ENCODE data around the gene NPHP4. TPM values are rescaled to one million over a fixed set of nuclear protein-coding genes. Genes with fewer than 3 reads are reported as not detected.

NPHP4 gene
- polyA plus RNA-seq, 2 of the 4 experiments (the other 2 are of a cell fraction): 2.9 to 5.1 TPM

DNA sequence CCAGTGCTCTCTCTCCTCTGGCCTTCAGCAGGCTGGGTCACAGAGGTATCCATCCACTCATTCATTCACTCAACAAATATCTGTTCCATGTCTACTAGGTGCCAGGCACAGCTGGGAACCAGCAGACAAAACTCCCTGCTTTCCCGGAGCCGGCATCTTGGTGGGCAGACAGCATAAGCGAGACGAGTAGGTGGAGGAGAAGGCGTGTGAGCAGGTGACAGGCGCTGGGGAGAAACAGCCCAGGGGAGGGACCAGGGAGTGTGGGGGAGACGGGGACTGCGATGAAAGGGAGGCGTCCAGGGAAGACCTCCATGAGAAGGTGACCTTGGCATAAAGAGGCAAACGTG lies 42.5 kb upstream of the NPHP4 start:
- WGBS (ENCODE audit: missing lambda C conversion rate): 55% methylated on average over 10 of the region's 10 CpGs
- no peak for FAIRE-seq
- DNase-seq (ENCODE audit: low read depth in 1 of 2, low spot score in 1 of 2): no peak
- ChIA-PET CTCF (interaction anchor here (0.8 to 1.7 kb wide), 7 partner anchors 9 to 60 kb away, joined by 3 to 6 read pairs (median 3); partner anchors contain the start of gene KCNAB2), POLR2A (interaction anchor here (0.5 kb wide), 1 partner anchor 300 kb away, joined by 3 read pairs; no protein-coding TSS in a partner anchor)
- no peaks in the 10 kb centered on the region for H3K9me3 ChIP-seq
- TF ChIP-seq BHLHE40 (IDR thresholded peaks at IDR 0.05; ENCODE audit: low read depth, low read length): no peak
- no peak for TF ChIP-seq JUNB (IDR thresholded peaks at IDR 0.05)
- TF ChIP-seq ESRRA (IDR thresholded peaks at IDR 0.05; ENCODE audit: borderline replicate concordance, low read length): no peak
- no peak for TF ChIP-seq TP53 (CRISPR knock-in tag; IDR thresholded peaks at IDR 0.05)
- no peak for TF ChIP-seq HOXB13 (CRISPR knock-in tag; IDR thresholded peaks at IDR 0.05; ENCODE audit: low read depth)
- TF ChIP-seq HDAC2 (IDR thresholded peaks at IDR 0.05): no peak
- no peak for TF ChIP-seq RNF2 (IDR thresholded peaks at IDR 0.05; ENCODE audit: borderline replicate concordance, low read depth)
- no peak for TF ChIP-seq PHF8 (IDR thresholded peaks at IDR 0.05; ENCODE audit: borderline replicate concordance, low read depth)
- TF ChIP-seq, protein P1, sequence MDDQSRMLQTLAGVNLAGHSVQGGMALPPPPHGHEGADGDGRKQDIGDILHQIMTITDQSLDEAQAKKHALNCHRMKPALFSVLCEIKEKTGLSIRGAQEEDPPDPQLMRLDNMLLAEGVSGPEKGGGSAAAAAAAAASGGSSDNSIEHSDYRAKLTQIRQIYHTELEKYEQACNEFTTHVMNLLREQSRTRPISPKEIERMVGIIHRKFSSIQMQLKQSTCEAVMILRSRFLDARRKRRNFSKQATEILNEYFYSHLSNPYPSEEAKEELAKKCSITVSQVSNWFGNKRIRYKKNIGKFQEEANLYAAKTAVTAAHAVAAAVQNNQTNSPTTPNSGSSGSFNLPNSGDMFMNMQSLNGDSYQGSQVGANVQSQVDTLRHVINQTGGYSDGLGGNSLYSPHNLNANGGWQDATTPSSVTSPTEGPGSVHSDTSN (IDR thresholded peaks at IDR 0.05): no peak
- no peak for TF ChIP-seq BCL3 (IDR thresholded peaks at IDR 0.05)
- TF ChIP-seq RARB (CRISPR knock-in tag; IDR thresholded peaks at IDR 0.05): no peak
- no peak for TF ChIP-seq HOXA7 (CRISPR knock-in tag; IDR thresholded peaks at IDR 0.05)
- no peak for TF ChIP-seq JUN (IDR thresholded peaks at IDR 0.05)
- no peak for TF ChIP-seq ATOH8 (CRISPR knock-in tag; IDR thresholded peaks at IDR 0.05; ENCODE audit: low read depth)
- TF ChIP-seq MAX (IDR thresholded peaks at IDR 0.05): no peak
- TF ChIP-seq TFCP2L1 (CRISPR knock-in tag; IDR thresholded peaks at IDR 0.05): no peak
- TF ChIP-seq, protein P2, sequence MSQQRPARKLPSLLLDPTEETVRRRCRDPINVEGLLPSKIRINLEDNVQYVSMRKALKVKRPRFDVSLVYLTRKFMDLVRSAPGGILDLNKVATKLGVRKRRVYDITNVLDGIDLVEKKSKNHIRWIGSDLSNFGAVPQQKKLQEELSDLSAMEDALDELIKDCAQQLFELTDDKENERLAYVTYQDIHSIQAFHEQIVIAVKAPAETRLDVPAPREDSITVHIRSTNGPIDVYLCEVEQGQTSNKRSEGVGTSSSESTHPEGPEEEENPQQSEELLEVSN (IDR thresholded peaks at IDR 0.05; ENCODE audit: borderline replicate concordance, low read depth): no peak
- no peak overlapping the region for H3K4me3 ChIP-seq
- no peak for ATAC-seq
- H3K4me1 ChIP-seq: no peaks in the 10 kb centered on the region
- 0 out of 3 replicates have a peak overlapping the region, but pooled peaks have one; percentile 8 for H3K4me2 ChIP-seq
- no peak overlapping the region for H3K27ac ChIP-seq

- Histone ChIP-seq H3K4me2 (0 out of 3 replicates have a peak overlapping the region, but pooled peaks have one; percentile 8), H3K9me3 (no peaks in the 10 kb centered on the region), H3K27ac (no peak overlapping the region), H3K4me1 (no peaks in the 10 kb centered on the region), H3K4me3 (no peak overlapping the region)
- peak; percentile 83 to 95 for ATAC-seq
- no peak for FAIRE-seq
- peak in 1 of 2 experiments; percentile 37 for DNase-seq (ENCODE audit: low read depth in 1 of 2, low spot score in 1 of 2)
- CTCF ChIA-PET: interaction anchor here (0.6 to 1.7 kb wide), 10 partner anchors 9 to 144 kb away, joined by 3 to 6 read pairs (median 3); partner anchors contain the start of gene KCNAB2
- POLR2A ChIA-PET: interaction anchor here (0.5 kb wide), 1 partner anchor 301 kb away, joined by 3 read pairs; no protein-coding TSS in a partner anchor
- TF ChIP-seq, protein P3, sequence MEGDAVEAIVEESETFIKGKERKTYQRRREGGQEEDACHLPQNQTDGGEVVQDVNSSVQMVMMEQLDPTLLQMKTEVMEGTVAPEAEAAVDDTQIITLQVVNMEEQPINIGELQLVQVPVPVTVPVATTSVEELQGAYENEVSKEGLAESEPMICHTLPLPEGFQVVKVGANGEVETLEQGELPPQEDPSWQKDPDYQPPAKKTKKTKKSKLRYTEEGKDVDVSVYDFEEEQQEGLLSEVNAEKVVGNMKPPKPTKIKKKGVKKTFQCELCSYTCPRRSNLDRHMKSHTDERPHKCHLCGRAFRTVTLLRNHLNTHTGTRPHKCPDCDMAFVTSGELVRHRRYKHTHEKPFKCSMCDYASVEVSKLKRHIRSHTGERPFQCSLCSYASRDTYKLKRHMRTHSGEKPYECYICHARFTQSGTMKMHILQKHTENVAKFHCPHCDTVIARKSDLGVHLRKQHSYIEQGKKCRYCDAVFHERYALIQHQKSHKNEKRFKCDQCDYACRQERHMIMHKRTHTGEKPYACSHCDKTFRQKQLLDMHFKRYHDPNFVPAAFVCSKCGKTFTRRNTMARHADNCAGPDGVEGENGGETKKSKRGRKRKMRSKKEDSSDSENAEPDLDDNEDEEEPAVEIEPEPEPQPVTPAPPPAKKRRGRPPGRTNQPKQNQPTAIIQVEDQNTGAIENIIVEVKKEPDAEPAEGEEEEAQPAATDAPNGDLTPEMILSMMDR (IDR thresholded peaks at IDR 0.05): peak; percentile 25; the same call in 1 of the 3 replicates
- TF ChIP-seq MAX (IDR thresholded peaks at IDR 0.05) (peak; percentile 34; the same call in 1 of the 2 replicates), RNF2 (IDR thresholded peaks at IDR 0.05; ENCODE audit: borderline replicate concordance, low read depth) (no peak)
- WGBS (ENCODE audit: missing lambda C conversion rate): 35% methylated on average over 10 of the region's 21 CpGs
Measured at GRCh38 chr1:6033986-6034749, 41.9 kb upstream of the NPHP4 start.
